WTC11 (cell line): ENCODE results near the gene YDJC. TPM values are rescaled to one million over a fixed set of nuclear protein-coding genes. Genes with fewer than 3 reads are reported as not detected.

Experiments used
- ATAC-seq: fragments of 200-7000 bp; cut with Tn5 transposase; 2 replicates; pipeline ENCODE4 v1.10.0; 2021; ENCODE audit warnings: mild to moderate bottlenecking, moderate library complexity
- CTCF ChIA-PET: fragments of 300-600 bp; sonication (Branson Sonifier 250); formaldehyde crosslinking; loops from one replicate; lab custom pipeline; 2021; ENCODE audit warnings: antibody characterized with exemption; lab: Charles Lee
- POLR2A ChIA-PET: fragments of 350-600 bp; sonication (Branson Sonifier 250); formaldehyde crosslinking; loops from one replicate; lab custom pipeline; 2021; ENCODE audit warnings: antibody characterized with exemption; lab: Charles Lee
- DNase-seq: peaks from one replicate; pipeline ENCODE4 v3.0.0; 2021; ENCODE audit warnings: low spot score
- H3K27ac Mint-ChIP-seq: 2 replicates; pipeline ENCODE4 v1.8.0; 2021; ENCODE audit warnings: mixed read lengths
- H3K27me3 Mint-ChIP-seq: 2 replicates; pipeline ENCODE4 v1.8.0; 2021; ENCODE audit warnings: low read depth, mild to moderate bottlenecking, moderate library complexity, mixed read lengths
- H3K36me3 Mint-ChIP-seq: 2 replicates; pipeline ENCODE4 v1.8.0; 2021; ENCODE audit warnings: mixed read lengths
- H3K4me1 Mint-ChIP-seq: 2 replicates; pipeline ENCODE4 v1.8.0; 2022; ENCODE audit warnings: mixed read lengths
- H3K4me3 Mint-ChIP-seq: 2 replicates; pipeline ENCODE4 v1.8.0; 2021; ENCODE audit warnings: mild to moderate bottlenecking, moderate library complexity, mixed read lengths
- H3K9me3 Mint-ChIP-seq: 2 replicates; pipeline ENCODE4 v1.8.0; 2021; ENCODE audit warnings: mixed read lengths
- CDX4 ChIP-seq: fragments of 250-450 bp; sonication (Bioruptor Pico); IDR thresholded peaks from 2 replicates; pipeline ENCODE4 v1.9.0; 2021; ENCODE audit warnings: moderate library complexity, mild to moderate bottlenecking, inconsistent platforms, borderline replicate concordance
- CREM ChIP-seq: sonication (generic); formaldehyde crosslinking; IDR thresholded peaks from 2 replicates; pipeline ENCODE4 v1.8.1; 2022; ENCODE audit warnings: mild to moderate bottlenecking, missing genetic modification reagents, moderate library complexity
- EMX1 ChIP-seq: fragments of 250-450 bp; sonication (Bioruptor Pico); IDR thresholded peaks from 2 replicates; pipeline ENCODE4 v1.8.0; 2021; ENCODE audit warnings: mild to moderate bottlenecking
- ETV6 ChIP-seq: sonication (generic); formaldehyde crosslinking; IDR thresholded peaks from 2 replicates; pipeline ENCODE4 v1.8.1; 2022; ENCODE audit warnings: mild to moderate bottlenecking, missing genetic modification reagents
- KAT7 ChIP-seq: sonication (generic); formaldehyde crosslinking; IDR thresholded peaks from 2 replicates; pipeline ENCODE4 v1.8.1; 2023; ENCODE audit warnings: missing genetic modification reagents, mild to moderate bottlenecking, borderline replicate concordance
- MYBL2 ChIP-seq: sonication (generic); formaldehyde crosslinking; IDR thresholded peaks from 2 replicates; pipeline ENCODE4 v1.8.1; 2023; ENCODE audit warnings: mild to moderate bottlenecking, moderate library complexity, missing genetic modification reagents
- NR1H2 ChIP-seq: sonication (generic); formaldehyde crosslinking; IDR thresholded peaks from 2 replicates; pipeline ENCODE4 v1.9.0; 2021; ENCODE audit warnings: mild to moderate bottlenecking, moderate library complexity, missing genetic modification reagents
- OVOL2 ChIP-seq: fragments of 250-450 bp; sonication (Bioruptor Pico); IDR thresholded peaks from 2 replicates; pipeline ENCODE4 v1.9.0; 2021; ENCODE audit warnings: mild to moderate bottlenecking, borderline replicate concordance
- PRRX2 ChIP-seq: fragments of 250-450 bp; sonication (Bioruptor Pico); IDR thresholded peaks from 2 replicates; pipeline ENCODE4 v1.8.0; 2021; ENCODE audit warnings: mild to moderate bottlenecking
- ZNF423 ChIP-seq: fragments of 250-450 bp; sonication (Bioruptor Pico); IDR thresholded peaks from 2 replicates; pipeline ENCODE4 v2.1.2; 2022; ENCODE audit warnings: mild to moderate bottlenecking, moderate library complexity
- ZNF425 ChIP-seq: fragments of 250-450 bp; sonication (Bioruptor Pico); conservative IDR thresholded peaks from 2 replicates; pipeline ENCODE4 v1.9.0; 2021; ENCODE audit warnings: mild to moderate bottlenecking
- total RNA-seq: library from RNA; stranded (reverse); gene quantifications from 3 replicates; pipeline ENCODE4 v1.2.3, GENCODE V29; 2021
- TF ChIP-seq, protein P1 (sequence below): sonication (generic); formaldehyde crosslinking; conservative IDR thresholded peaks from 2 replicates; pipeline ENCODE4 v1.8.1; 2023; ENCODE audit warnings: mild to moderate bottlenecking, low read depth, missing genetic modification reagents, moderate library complexity
- TF ChIP-seq, protein P2 (sequence below): sonication (generic); formaldehyde crosslinking; IDR thresholded peaks from 2 replicates; pipeline ENCODE4 v1.8.0; 2022; ENCODE audit warnings: mild to moderate bottlenecking, missing genetic modification reagents
- TF ChIP-seq, protein P3 (sequence below): fragments of 250-450 bp; sonication (Bioruptor Pico); IDR thresholded peaks from 2 replicates; pipeline ENCODE4 v1.9.0; 2021; ENCODE audit warnings: mild to moderate bottlenecking, borderline replicate concordance
- TF ChIP-seq, protein P4 (sequence below): sonication (generic); formaldehyde crosslinking; IDR thresholded peaks from 2 replicates; pipeline ENCODE4 v1.8.1; 2023; ENCODE audit warnings: mild to moderate bottlenecking, moderate library complexity, missing genetic modification reagents
- TF ChIP-seq, protein P5 (sequence below): fragments of 250-450 bp; sonication (Bioruptor Pico); IDR thresholded peaks from 2 replicates; pipeline ENCODE4 v1.9.0; 2021; ENCODE audit warnings: mild to moderate bottlenecking

YDJC gene
- total RNA-seq, 1 experiment from 2014 or later: 39.8 TPM

- TF ChIP-seq, protein P1, sequence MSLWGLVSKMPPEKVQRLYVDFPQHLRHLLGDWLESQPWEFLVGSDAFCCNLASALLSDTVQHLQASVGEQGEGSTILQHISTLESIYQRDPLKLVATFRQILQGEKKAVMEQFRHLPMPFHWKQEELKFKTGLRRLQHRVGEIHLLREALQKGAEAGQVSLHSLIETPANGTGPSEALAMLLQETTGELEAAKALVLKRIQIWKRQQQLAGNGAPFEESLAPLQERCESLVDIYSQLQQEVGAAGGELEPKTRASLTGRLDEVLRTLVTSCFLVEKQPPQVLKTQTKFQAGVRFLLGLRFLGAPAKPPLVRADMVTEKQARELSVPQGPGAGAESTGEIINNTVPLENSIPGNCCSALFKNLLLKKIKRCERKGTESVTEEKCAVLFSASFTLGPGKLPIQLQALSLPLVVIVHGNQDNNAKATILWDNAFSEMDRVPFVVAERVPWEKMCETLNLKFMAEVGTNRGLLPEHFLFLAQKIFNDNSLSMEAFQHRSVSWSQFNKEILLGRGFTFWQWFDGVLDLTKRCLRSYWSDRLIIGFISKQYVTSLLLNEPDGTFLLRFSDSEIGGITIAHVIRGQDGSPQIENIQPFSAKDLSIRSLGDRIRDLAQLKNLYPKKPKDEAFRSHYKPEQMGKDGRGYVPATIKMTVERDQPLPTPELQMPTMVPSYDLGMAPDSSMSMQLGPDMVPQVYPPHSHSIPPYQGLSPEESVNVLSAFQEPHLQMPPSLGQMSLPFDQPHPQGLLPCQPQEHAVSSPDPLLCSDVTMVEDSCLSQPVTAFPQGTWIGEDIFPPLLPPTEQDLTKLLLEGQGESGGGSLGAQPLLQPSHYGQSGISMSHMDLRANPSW (CRISPR knock-in tag): no peak
- TF ChIP-seq KAT7: no peak
- TF ChIP-seq, protein P2, sequence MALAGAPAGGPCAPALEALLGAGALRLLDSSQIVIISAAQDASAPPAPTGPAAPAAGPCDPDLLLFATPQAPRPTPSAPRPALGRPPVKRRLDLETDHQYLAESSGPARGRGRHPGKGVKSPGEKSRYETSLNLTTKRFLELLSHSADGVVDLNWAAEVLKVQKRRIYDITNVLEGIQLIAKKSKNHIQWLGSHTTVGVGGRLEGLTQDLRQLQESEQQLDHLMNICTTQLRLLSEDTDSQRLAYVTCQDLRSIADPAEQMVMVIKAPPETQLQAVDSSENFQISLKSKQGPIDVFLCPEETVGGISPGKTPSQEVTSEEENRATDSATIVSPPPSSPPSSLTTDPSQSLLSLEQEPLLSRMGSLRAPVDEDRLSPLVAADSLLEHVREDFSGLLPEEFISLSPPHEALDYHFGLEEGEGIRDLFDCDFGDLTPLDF (CRISPR knock-in tag): no peak
- TF ChIP-seq, protein P3, sequence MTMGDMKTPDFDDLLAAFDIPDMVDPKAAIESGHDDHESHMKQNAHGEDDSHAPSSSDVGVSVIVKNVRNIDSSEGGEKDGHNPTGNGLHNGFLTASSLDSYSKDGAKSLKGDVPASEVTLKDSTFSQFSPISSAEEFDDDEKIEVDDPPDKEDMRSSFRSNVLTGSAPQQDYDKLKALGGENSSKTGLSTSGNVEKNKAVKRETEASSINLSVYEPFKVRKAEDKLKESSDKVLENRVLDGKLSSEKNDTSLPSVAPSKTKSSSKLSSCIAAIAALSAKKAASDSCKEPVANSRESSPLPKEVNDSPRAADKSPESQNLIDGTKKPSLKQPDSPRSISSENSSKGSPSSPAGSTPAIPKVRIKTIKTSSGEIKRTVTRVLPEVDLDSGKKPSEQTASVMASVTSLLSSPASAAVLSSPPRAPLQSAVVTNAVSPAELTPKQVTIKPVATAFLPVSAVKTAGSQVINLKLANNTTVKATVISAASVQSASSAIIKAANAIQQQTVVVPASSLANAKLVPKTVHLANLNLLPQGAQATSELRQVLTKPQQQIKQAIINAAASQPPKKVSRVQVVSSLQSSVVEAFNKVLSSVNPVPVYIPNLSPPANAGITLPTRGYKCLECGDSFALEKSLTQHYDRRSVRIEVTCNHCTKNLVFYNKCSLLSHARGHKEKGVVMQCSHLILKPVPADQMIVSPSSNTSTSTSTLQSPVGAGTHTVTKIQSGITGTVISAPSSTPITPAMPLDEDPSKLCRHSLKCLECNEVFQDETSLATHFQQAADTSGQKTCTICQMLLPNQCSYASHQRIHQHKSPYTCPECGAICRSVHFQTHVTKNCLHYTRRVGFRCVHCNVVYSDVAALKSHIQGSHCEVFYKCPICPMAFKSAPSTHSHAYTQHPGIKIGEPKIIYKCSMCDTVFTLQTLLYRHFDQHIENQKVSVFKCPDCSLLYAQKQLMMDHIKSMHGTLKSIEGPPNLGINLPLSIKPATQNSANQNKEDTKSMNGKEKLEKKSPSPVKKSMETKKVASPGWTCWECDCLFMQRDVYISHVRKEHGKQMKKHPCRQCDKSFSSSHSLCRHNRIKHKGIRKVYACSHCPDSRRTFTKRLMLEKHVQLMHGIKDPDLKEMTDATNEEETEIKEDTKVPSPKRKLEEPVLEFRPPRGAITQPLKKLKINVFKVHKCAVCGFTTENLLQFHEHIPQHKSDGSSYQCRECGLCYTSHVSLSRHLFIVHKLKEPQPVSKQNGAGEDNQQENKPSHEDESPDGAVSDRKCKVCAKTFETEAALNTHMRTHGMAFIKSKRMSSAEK (CRISPR knock-in tag): no peak
Observed at GRCh38 chr22:21663738-21664137, 33.9 kb upstream of the YDJC start (continued).

- no peak for DNase-seq
- TF ChIP-seq, protein P4, sequence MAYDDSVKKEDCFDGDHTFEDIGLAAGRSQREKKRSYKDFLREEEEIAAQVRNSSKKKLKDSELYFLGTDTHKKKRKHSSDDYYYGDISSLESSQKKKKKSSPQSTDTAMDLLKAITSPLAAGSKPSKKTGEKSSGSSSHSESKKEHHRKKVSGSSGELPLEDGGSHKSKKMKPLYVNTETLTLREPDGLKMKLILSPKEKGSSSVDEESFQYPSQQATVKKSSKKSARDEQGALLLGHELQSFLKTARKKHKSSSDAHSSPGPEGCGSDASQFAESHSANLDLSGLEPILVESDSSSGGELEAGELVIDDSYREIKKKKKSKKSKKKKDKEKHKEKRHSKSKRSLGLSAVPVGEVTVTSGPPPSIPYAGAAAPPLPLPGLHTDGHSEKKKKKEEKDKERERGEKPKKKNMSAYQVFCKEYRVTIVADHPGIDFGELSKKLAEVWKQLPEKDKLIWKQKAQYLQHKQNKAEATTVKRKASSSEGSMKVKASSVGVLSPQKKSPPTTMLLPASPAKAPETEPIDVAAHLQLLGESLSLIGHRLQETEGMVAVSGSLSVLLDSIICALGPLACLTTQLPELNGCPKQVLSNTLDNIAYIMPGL: no peak
- TF ChIP-seq NR1H2 (CRISPR knock-in tag): no peak
- TF ChIP-seq OVOL2: no peak
- TF ChIP-seq PRRX2 (CRISPR knock-in tag): no peak
- no peak for TF ChIP-seq MYBL2
- no peak for TF ChIP-seq EMX1 (CRISPR knock-in tag)
- no peak for TF ChIP-seq ZNF423 (CRISPR knock-in tag)
- TF ChIP-seq CREM (CRISPR knock-in tag): no peak
- no peak for TF ChIP-seq ZNF425
- TF ChIP-seq CDX4: no peak
- TF ChIP-seq, protein P5, sequence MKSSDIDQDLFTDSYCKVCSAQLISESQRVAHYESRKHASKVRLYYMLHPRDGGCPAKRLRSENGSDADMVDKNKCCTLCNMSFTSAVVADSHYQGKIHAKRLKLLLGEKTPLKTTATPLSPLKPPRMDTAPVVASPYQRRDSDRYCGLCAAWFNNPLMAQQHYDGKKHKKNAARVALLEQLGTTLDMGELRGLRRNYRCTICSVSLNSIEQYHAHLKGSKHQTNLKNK: no peak
- TF ChIP-seq ETV6 (CRISPR knock-in tag): no peak
- no peaks in the 10 kb centered on the region for H3K36me3 Mint-ChIP-seq
- peaks cover 3% of the 10 kb centered on the region; the same call in 1 of the 2 replicates for H3K9me3 Mint-ChIP-seq
- ChIA-PET CTCF (no interaction called here), POLR2A (no interaction called here)
- H3K4me1 Mint-ChIP-seq: peaks cover 13% of the 10 kb centered on the region
- H3K4me3 Mint-ChIP-seq: no peak overlapping the region
- no peak overlapping the region for H3K27ac Mint-ChIP-seq
- ATAC-seq: no peak
- peaks cover 12% of the 10 kb centered on the region for H3K27me3 Mint-ChIP-seq
Observed at GRCh38 chr22:21661991-21662390, 32.2 kb upstream of the YDJC start.
